ENCODE measurements around the gene PRKAR2B.
A peak's percentile ranks its signal among the peaks of the same experiment; 100 is the strongest.

The PRKAR2B gene

DNA sequence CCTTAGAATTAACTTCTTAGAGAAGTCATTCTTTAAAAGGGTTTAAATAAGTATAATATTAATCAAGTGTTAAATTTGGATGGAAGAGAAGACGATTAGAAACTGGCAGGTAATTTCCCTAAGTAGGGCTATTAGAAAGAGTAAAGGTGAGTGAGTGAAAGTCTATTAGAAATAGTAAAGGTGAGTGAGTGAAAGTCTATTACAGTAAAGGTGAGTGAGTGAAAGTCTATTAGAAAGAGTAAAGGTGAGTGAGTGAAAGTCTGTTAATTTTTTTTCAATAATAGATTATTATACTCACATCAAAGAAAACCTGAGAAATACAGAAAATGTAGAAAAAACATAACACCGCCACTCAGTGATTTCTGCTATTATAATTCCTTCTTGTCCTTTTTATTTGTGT lies 113.5 kb downstream of the PRKAR2B start:
- DNase-seq (ENCODE audit: low spot score): no peak

DNA sequence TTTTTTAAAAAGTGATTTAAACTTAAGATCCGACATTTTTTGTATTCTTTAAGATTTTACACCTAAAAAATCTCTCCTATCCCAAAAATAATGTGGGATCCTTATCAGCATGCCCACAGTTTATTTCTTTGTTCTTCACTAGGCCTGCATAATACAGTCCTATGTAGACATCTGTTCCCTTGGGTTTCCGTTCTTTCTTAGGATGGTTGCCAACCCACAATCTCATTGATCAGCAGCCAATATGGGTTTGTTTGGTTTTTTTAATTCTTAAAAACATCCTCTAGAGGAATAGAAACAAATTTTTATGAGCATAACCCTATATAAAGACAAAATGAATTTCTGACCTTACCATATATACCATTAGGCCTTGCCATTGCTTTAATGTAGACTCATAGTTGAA lies 115.9 kb downstream of the PRKAR2B start:
- no peak for DNase-seq (ENCODE audit: low spot score)

DNA sequence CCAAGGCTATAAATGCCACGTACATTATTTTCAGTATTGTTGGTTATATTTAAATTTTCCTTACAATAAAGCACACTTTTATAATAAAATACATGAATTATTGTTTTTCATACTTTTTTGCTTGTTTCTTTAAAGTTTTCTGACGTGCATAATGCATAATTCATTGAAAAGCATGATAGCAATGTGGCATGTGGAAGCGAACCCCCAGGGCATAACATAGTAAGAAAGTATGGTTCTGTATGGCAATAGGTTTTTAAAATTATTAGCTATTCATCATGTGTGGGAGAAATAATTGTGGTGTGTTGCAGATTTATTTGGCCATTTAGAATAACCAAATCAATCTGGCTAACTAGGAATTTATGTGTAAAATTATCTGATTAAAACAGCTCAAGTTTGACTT lies 116.9 kb downstream of the PRKAR2B start:
- no peak for DNase-seq (ENCODE audit: low spot score)

GRCh38 chr7:107162475-107162874 lies 118.0 kb downstream of the PRKAR2B start:
- no peak for DNase-seq (ENCODE audit: low spot score)

- no peak for DNase-seq (ENCODE audit: low spot score)
These were observed 119.6 kb downstream of the PRKAR2B start for GRCh38 chr7:107164092-107164491.

GRCh38 chr7:107165341-107165740 lies 120.8 kb downstream of the PRKAR2B start:
- no peak for DNase-seq (ENCODE audit: low spot score)

DNA sequence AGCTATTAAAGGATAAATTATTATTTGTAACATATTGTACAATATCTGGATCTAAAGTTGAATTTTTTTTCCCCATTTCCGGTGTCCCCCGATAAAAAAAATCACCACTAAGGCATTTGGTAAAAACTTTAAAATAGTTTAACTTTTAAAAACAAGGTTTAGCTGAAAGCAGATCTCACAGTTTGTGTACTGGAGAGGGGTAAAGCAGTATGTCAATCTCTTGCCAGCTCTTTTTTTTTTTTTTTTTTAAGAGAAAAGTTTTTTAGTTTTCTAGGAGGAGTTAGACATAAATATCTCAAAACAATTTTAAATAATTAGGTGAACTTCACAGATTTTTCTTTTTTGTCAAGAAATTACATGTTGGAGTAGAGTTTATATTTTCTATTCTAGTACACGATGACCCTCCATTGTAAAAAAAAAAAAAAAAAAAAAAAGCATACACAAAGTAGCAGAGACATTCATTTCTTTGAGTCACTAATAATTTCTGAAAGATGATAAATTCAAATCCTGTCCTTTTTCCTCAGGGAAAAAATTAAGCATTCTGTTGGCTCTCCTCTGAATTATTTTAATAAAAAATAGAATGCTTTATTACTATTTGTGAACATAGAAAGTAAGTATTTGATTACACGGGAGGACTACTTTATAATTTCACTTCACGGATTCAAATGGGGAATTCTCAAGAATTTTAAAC lies 122.4 kb downstream of the PRKAR2B start:
- DNase-seq (ENCODE audit: low spot score): no peak

DNA sequence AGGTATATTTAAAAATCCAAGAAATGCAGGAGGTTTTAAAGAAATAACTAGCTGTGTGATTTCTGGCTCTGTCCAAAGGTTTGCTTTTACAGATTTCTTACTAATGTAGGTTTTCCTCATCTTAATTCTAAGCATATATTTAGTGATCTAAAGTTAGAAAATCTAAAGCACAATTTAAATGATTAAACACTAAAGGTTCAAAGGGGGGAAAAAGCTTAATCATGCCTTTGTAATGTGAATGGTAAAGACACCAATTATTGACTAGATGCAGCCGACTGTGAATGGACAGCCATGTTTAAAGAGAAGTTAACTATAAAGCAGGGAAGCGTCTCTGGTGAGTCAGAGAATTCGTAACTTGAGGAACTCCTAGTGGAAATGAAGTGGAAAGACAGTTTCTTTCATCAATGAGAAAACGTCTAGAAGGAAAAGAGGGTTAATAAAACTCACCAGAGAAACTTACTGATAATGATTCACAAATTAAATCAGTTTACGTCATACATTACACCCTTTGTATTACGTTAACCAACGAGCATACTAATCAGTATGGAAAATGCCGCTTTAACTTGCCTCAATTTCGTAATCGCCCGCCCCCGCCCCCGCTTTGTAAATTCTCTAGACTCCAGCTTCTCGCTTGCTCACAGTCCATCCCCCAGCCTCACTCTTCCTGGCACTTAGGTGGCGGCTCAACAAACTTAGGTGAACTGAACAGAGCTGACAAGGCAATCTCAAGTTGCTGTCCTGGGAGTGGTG lies 123.2 kb downstream of the PRKAR2B start:
- peak; percentile 60 for DNase-seq (ENCODE audit: low spot score)

GRCh38 chr7:107168233-107169119 lies 124.0 kb downstream of the PRKAR2B start, which contains the start of gene HBP1:
TSS of gene HBP1 (plus strand) at chr7:107169003. CDS start at chr7:107179894, 10,891 bp downstream.
- DNase-seq (ENCODE audit: low spot score): peak; percentile 99

- peak; percentile 80 for DNase-seq (ENCODE audit: low spot score)
These were observed 124.9 kb downstream of the PRKAR2B start for GRCh38 chr7:107169120-107170050.

- no peak for DNase-seq (ENCODE audit: low spot score)
These were observed 125.8 kb downstream of the PRKAR2B start for GRCh38 chr7:107170051-107170915.

DNA sequence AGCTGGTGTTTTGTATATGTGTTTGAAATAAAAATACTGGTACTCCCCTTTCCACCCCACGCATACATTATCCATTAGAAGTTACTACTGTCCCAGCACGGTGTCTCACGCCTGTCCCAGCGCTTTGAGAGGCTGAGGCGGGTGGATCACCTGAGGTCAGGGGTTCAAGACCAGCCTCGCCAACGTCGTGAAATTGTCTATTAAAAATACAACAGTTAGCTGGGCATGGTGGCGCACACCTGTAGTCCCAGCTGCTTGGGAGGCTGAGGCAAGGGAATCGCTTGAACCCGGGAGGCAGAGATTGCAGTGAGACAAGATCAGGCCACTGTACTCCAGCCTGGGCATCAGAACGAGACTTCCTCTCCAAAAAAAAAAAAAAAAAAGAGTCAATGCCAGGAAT lies 127.0 kb downstream of the PRKAR2B start:
- DNase-seq (ENCODE audit: low spot score): no peak

DNA sequence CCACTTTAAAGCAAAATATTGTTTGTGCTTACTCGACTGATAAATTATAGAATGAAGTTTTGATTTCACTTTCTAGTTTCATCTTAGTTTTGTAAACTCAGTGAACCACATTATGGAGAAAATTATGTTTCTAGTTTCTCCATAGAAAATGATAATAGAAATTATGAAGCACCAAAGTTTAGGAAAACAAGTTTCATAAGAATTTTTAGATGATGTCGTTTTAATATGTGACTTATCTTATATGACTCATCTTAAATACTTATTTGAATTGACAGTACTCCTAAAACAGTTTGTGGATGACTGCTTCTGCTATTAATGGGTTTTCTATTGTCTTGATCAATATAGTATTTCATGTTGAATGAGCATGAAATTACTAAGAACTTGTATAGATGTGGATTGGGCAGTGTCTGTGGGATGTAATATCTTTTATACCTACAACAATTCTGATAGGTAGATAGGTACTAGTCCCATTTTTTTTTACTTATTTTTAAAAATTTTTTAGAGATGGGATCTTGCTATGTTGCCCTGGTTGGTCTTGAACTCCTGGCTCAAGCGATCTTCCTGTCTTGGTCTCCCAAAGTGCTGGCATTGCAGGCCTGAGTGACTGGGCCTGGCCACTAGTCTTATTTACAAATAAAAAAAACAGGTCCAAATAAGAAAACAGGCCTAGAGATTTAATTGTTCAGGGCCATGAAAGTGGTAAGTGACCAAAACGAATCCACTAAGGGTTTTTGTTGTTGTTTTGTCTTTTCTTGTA lies 127.9 kb downstream of the PRKAR2B start:
- DNase-seq (ENCODE audit: low spot score): no peak

GRCh38 chr7:107173191-107173590 lies 128.7 kb downstream of the PRKAR2B start:
- no peak for DNase-seq (ENCODE audit: low spot score)

- DNase-seq (ENCODE audit: low spot score): peak; percentile 12
These were observed 129.3 kb downstream of the PRKAR2B start for GRCh38 chr7:107173691-107174406.

DNA sequence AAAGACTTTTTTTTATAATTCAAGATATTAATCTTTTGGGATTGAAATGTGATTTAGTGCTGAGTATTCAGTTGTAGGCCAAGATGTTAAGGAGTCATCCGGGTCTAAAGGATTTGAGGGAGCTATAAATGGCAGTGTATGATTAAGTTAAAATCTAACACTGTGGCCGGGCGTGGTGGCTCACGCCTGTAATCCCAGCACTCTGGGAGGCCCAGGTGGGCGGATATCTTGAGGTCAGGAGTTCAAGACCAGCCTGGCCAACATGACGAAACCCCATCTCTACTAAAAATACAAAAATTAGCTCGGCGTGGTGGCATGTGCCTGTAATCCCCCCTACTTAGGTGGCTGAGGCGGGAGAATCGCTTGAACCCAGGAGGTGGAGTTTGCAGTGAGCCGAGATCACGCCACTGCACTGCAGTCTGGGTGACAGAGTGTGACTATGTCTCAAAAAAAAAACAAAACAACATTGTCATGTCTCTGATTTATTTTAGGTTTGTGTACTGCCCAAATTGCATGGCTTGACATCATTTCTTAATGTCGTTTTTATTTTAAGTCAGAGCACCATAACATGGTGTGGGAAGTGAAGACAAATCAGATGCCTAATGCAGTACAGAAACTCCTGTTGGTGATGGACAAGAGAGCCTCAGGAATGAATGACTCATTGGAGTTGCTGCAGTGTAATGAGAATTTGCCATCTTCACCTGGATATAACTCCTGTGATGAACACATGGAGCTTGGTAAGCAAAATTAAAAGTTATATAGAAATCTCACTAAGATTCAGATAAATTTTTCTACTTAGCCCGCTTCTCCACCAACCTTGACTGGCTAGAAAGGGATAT lies 135.0 kb downstream of the PRKAR2B start:
- DNase-seq (ENCODE audit: low spot score): no peak

- DNase-seq (ENCODE audit: low spot score): peak; percentile 55
These were observed 135.9 kb downstream of the PRKAR2B start for GRCh38 chr7:107180378-107180777.

DNA sequence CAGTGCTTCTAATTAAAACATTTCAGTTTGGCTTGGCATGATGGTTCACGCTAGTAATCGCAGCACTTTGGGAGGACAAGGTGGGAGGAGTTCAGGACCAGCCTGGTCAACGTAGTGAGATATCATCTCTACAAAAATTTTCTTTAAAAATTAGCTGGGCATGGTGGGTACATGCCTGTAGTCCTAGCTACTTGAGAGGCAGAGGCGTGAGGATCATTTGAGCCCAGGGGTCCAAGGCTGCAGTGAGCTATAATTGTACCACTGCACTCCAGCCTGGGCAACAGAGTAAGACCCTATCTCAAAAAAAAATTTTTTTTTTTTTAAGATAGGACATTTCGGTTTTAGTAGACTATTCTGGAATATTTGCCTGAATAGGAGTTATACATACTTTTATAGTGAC lies 136.7 kb downstream of the PRKAR2B start:
- no peak for DNase-seq (ENCODE audit: low spot score)
